ENCODE data around the gene TRIAP1. TPM values are rescaled to one million over a fixed set of nuclear protein-coding genes. Genes with fewer than 3 reads are reported as not detected.

TRIAP1 gene
- total and polyA plus RNA-seq, 2 donors (not counting 3 experiments of a cell fraction or from before 2014, with no cell fraction given) = 26.1 to 46.0 TPM

GRCh38 chr12:120483621-120484020, 37.4 kb upstream of the TRIAP1 start:
- Histone ChIP-seq H3K79me2 (ENCODE audit: control insufficient read depth, insufficient read depth, low read length) (no peaks in the 10 kb centered on the region), H3K9me1 (replicated peaks; ENCODE audit: control insufficient read depth, extremely low read depth, insufficient read depth, low read length) (no peaks in the 10 kb centered on the region), H3K4me3 (replicated peaks in 1 of 3; ENCODE audit: insufficient read depth in 1 of 3, low read depth in 1 of 3, low read length in 3 of 3) (no peak overlapping the region), H2AFZ (ENCODE audit: low read depth, low read length) (no peak overlapping the region), H3K27ac (ENCODE audit: insufficient read depth, low read depth, low read length) (no peak overlapping the region), H4K20me1 (replicated peaks; ENCODE audit: control insufficient read depth, extremely low read depth, insufficient read depth, low read length) (no peaks in the 10 kb centered on the region), H3K9ac (replicated peaks; ENCODE audit: extremely low read depth, insufficient read depth, low read length) (no peak overlapping the region), H3K27me3 (ENCODE audit: control insufficient read depth in 2 of 2, insufficient read depth in 2 of 2, low read length in 2 of 2) (no peaks in the 10 kb centered on the region), H3K4me1 (ENCODE audit: control insufficient read depth, extremely low read depth, insufficient read depth, low read length) (peaks cover 7% of the 10 kb centered on the region), H3K4me2 (ENCODE audit: insufficient read depth, low read length) (no peak overlapping the region), H3K9me3 (replicated peaks; ENCODE audit: control insufficient read depth, insufficient read depth, low read length) (no peaks in the 10 kb centered on the region), H3K36me3 (ENCODE audit: control insufficient read depth in 2 of 2, extremely low read depth in 1 of 2, insufficient read depth in 2 of 2, low read length in 2 of 2) (no peaks in the 10 kb centered on the region)
- BruUV-seq (replicated peaks) = no TSS peak
- no peak for FAIRE-seq
- dilution Hi-C loops (cut with MboI; ENCODE audit: extremely low pct_ligation_motif_present, low sequenced_read_pairs) (no loop called here), intact Hi-C loops (cut with micrococcal nuclease) (no loop called here)
- no peak for DNase-seq (ENCODE audit: low read depth, low spot score)
- TF ChIP-seq CTCF (IDR thresholded peaks at IDR 0.05; ENCODE audit: extremely low read depth in 1 of 2, insufficient read depth in 1 of 2, low read depth in 1 of 2, low read length in 2 of 2) = no peak
- TF ChIP-seq EZH2 (IDR thresholded peaks at IDR 0.05; ENCODE audit: borderline replicate concordance, low read depth, low read length, severe bottlenecking) = no peak
- no peak for TF ChIP-seq MYC (IDR thresholded peaks at IDR 0.05; ENCODE audit: low read depth, low read length)
- TF ChIP-seq MAX (IDR thresholded peaks at IDR 0.05; ENCODE audit: insufficient read depth, insufficient read length) = no peak
- no peak for TF ChIP-seq GATA2 (IDR thresholded peaks at IDR 0.05; ENCODE audit: insufficient read depth, insufficient read length, low read depth, low read length)
- TF ChIP-seq FOS (IDR thresholded peaks at IDR 0.05; ENCODE audit: borderline replicate concordance, insufficient read depth, low read length) = no peak
- TF ChIP-seq JUN (IDR thresholded peaks at IDR 0.05; ENCODE audit: borderline replicate concordance, insufficient read depth, insufficient read length, low read depth) = no peak
- ChIA-PET CTCF (interaction anchor here (0.7 to 1.7 kb wide), 3 partner anchors 9 to 41 kb away, joined by 3 to 8 read pairs (median 7); partner anchors contain the start of gene DYNLL1), POLR2A (interaction anchor here (0.9 kb wide), 1 partner anchor 13 kb away, joined by 3 read pairs; no protein-coding TSS in a partner anchor)
